G401 (cell line): ENCODE measurements around the gene STUM. TPM values are rescaled to one million over a fixed set of nuclear protein-coding genes. Genes with fewer than 3 reads are reported as not detected.

Experiments used
- DNase-seq: peaks from one replicate; pipeline ENCODE4 v3.0.0-alpha.2; 2015; ENCODE audit warnings: low spot score
- in situ Hi-C: cut with HindIII; loops from 2 replicates; pipeline ENCODE4 v1.10.0; 2016; ENCODE audit warnings: low sequenced_read_pairs, mixed read lengths
- total RNA-seq: library from RNA; depleted of rRNA; stranded (reverse); fragments of >200 nt; shearing (Covaris generic); gene quantifications from 2 replicates; pipeline ENCODE4 v1.2.3, GENCODE V29; 2014

STUM gene
- total RNA-seq, 1 experiment from 2014 or later: not detected

DNA sequence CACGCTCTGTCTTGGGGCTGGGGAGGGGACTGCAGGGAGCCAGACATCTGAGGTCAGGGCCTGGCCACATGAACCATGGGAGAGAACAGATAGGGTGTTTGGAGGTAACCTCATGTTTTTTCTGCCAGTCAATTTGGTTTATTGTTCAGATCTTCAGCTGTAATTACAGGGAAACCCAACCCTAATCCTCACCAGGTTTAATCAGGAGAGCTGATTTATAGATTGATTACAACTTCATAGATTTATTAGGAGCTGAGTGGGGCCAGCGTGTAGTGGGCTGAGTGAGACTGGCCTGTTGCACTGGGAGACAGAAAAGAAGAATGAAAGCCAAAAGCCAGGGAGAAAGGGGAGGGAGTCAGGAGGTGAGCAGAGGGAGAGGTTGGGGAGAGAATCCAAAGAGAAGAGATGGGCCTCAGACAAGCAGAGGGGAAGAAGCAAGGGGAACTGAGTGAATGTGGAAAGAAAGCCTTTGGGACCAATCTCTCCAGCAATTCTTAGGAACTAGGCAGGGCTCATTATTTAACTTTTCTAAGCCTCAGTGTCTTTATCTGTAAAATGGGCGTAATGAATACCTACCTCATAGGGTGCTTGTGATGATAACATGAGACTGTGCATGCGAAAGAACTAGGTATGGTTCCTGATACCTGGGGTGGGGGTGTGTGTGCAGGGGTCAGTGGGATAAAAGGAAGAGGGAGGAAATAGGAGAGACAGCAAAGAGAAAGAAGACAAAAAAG lies 17.0 kb upstream of the STUM start:
- in situ Hi-C loops: no loop called here

DNA sequence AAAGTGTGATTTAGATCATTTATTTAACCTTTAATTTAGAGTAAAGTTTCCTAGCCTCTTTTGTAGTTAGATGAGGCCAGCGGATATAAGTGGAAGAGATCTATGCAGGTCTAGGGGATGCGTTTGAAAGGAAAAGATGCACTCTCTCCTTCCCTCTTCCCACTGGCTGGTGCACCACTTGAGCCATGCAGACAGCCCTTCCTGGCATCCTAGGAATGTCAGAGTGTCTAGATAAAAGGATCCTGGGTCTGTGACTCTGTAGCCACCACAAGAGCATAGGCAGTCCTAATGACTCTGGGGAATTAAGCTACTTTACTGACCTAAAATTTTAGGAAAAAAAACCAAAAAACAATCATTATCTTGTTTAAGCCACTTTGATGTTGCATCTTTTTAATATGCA lies 16.0 kb upstream of the STUM start:
- in situ Hi-C loops: no loop called here
- DNase-seq: no peak

More for the DNA sequence above, 17.0 kb upstream of the STUM start:
- no peak for DNase-seq

DNA sequence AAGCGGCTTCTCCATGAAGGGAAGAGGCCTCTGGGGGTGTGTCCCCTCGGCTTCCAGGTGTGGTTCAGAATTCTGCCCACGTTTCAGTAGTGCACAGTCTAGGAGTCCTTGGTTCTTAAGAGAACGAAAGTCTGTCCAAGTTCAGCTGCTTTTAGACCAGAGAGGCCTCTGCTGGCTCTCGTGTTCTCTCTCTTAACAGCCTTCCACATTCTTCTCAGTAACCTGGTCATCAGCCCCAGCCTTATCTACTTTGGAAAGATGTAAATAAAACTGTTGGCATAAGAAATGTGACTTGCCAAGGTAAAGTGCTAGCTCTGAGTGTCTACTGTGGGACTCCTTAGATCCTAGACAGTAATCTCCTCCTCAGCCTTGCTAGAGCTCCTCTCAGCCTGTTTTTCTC lies 15.3 kb upstream of the STUM start:
- in situ Hi-C loops: no loop called here
- DNase-seq: no peak

DNA sequence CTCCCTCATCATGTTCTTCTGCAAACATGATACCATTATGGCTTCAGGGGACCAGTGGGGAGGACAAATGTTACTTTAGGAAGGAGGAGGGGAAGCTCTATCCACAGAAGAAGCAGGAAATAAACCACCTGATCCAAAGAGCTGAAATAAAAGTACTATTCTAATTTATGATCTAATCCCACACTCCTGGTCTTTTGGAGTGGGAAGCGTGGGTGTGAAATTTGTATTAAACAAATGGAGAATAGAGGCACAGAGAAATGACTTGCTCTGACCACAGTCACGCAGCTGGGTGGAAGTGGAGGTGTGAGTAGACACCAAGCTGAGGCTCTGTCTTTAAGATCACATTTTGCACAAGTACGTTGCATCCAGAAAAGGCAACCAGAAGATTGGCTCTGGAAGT lies 14.5 kb upstream of the STUM start:
- no peak for DNase-seq
- in situ Hi-C loops: no loop called here

DNA sequence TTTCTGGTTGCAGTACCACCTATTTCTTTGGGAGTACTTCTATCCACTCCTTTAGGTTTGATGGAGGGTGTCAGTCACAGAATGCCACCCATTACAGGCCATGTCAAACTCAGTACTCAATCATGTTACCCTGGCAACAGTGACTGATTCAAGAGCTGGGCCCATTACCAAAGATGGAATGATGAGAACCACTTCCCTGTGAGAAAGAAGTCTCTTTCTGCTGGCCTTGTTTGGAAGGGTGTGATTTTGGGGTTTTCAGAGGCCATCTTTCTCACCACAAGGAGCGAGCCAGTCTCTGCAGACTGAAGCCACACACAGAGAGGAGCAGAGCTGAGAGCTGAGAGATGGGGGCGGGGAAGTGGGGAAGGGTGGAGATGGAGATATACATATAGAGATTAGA lies 13.9 kb upstream of the STUM start:
- no peak for DNase-seq
- in situ Hi-C loops: no loop called here

DNA sequence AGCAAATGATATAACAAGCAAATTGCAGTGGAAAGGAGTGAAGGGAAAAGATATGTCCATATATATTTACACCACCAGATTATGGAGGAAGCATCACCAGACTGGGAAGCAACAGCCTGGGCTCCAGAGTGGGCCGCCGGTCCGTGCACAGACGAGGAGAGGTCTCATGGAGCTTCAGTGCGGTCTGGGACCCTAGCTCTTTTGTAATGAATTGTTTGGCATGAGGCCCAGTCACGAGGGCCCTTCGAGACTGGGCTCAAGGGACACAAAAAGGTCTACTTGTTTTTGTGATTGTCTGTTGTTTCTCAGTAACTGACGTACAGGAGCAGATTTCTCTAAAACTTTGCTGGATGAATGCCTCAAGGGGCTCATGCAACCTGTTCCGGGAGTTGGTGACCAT lies 12.9 kb upstream of the STUM start:
- in situ Hi-C loops: no loop called here
- no peak for DNase-seq

DNA sequence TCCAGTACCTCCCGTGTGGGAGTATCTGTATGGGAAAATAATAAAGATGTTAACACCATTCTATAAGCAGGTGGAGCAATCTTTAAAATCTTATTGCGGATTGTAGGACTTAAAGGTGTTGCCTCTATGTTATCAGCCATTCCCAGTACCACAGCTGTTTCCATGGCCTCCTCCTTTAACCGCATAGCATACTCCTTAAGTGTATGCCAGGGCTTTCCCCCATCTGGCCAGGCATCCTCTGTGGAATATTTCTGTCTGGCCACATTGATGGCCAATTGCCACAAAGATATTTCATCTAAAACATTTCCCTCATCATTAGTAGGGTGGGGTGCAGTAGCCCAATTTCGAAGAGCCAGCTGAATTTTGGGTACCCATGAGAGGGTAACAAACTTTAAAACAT lies 7.3 kb upstream of the STUM start:
- no peak for DNase-seq
- in situ Hi-C loops: loop anchor here (10.0 kb wide), 1 partner anchor 64 kb away; no protein-coding TSS in a partner anchor

DNA sequence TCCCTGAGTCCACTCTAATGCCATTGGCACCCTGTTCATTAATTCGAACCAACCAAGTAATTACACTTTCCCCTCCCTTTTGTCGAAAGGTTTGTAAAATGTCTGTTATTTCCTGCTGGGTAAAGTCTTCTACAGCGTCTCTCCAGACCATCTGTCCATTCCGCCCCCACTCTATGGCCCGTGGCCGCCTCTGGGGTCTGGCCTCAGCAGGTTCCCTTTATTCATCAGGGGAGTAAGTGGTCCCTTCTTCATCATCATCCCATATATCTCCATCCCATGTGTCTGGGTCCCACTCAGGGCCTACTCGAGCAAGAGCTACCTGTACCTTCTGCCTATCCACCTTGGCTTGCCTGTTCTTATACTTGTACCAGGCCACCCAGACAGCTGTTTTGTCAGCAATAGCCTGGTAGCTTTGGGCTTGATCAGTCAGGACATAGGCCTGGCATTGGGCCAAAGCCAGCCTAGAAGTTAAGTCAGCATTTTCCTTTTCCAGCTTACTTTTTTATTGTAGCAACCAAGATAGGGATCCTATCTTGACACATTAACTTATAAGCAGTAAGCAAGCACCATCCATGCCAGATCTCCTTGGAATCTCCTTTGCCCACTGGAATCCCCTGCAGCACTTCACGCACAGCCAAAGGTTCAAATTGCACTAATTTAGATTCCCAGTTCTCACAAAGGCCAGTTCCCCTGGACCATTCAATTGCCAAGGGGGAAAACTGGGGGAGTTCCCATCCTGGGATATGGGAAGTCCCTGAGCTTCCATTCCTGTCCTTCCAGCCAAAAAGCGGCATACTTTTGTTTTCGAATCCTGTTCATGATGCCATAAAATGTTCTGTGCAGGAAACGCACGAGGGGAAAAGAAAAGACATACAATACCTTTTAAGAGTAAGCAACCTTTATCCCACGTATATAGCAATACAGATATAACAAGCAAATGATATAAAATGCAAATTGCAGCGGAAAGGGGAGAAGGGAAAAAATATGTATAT lies 6.6 kb upstream of the STUM start:
- in situ Hi-C loops: loop anchor here (10.0 kb wide), 1 partner anchor 63 kb away; no protein-coding TSS in a partner anchor
- DNase-seq: no peak

DNA sequence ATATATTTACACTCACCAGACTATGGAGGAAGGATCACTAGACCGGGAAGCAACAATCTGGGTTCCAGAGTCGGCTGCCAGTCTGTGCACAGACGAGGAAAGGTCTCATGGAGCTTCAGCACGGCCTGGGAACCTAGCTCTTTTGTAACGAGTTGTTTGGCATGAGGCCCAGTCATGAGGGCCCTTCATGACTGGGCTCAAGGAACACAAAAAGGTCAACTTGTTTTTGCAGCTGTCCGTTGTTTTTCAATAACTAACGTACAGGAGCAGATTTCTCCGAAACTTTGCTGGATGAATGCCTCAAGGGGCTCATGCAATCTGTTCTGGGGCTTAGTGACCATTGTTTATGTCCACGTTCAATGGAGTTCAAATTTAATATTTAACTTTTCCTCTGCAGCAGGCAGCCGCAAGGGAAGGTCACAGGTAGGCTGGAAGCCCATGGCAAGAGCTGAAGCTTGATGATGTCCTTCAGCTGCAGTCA lies 5.9 kb upstream of the STUM start:
- DNase-seq: no peak
- in situ Hi-C loops: loop anchor here (10.0 kb wide), 1 partner anchor 62 kb away; no protein-coding TSS in a partner anchor

DNA sequence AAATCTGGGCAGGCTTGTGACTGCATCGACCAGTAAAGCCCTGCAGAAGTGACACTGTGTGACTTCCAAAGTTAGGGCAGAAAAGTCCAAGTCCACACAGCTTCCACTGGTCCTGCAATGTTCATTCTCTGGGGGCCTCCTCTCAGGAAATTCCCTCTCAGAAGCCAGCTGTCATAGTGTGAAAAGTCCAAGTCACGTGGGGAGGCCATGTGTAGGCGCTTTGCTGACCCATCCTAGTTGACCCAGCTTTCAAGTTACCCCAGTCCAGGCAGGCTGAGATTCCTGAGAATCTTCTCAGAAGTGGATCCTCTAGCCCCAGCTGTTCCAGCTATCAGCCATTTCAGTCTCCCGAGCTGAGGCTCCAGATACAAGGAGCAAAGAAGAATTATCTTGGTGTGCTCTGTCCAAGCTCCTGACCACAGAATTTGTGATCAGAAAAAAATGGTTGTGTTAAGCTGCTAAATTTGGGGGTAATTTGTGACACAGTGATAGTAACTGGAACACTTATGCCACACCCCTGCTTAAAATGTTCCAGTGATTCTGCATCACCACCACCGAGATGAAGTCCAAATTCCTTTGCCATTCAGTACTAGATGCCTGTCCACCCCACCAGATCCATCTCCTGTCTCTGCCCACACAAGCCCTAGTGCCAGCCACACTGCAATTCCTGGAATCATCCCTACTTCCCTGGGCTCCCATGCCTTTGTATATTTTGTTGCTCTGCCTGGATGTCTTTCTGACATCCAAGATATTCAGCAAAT lies 2.5 kb upstream of the STUM start:
- no peak for DNase-seq
- in situ Hi-C loops: loop anchor here (10.0 kb wide), 1 partner anchor 59 kb away; no protein-coding TSS in a partner anchor

DNA sequence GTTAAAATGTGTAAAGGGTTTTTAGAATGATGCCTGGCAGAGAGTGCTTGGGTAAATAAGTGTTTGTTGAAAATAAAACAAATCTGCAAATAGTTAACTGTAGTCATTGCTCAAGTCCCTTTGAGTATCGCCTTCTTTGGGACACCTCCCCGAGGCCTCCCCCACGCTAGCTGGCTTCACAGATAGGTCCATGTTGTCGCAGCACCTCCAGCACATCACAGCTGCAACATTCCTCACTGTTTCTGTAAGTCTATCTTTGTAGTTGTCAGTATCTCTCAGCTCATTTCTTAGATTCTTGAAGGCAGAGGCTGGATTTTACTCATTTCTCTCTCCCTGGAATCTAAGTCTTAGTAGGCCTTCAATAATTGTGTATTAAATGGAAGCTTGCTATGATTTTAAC lies 1.6 kb upstream of the STUM start:
- in situ Hi-C loops: loop anchor here (10.0 kb wide), 1 partner anchor 58 kb away; no protein-coding TSS in a partner anchor
- no peak for DNase-seq

DNA sequence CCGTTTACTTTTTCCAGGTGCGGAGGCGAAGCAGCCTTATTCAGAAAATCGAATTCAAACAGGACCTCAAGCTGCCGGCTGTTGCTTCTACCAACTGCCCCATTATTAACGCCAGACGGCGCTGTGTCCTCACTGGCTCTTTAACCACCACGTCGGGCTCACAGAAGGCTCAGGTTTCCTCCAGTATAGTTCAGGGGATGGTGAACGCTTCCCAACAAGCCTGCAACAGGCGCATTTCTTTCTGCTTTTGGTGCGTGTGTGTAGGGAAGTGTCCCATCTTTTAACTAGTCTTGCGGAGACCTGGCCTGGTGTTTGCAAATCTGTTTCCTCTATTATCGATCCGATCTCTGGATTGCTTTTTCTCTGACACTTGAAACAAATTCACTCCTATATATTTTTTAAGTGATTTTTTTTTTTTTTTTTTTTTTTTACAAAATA lies 791 bp upstream of the STUM start:
- in situ Hi-C loops: loop anchor here (10.0 kb wide), 1 partner anchor 57 kb away; no protein-coding TSS in a partner anchor
- DNase-seq: peak; percentile 93

DNA sequence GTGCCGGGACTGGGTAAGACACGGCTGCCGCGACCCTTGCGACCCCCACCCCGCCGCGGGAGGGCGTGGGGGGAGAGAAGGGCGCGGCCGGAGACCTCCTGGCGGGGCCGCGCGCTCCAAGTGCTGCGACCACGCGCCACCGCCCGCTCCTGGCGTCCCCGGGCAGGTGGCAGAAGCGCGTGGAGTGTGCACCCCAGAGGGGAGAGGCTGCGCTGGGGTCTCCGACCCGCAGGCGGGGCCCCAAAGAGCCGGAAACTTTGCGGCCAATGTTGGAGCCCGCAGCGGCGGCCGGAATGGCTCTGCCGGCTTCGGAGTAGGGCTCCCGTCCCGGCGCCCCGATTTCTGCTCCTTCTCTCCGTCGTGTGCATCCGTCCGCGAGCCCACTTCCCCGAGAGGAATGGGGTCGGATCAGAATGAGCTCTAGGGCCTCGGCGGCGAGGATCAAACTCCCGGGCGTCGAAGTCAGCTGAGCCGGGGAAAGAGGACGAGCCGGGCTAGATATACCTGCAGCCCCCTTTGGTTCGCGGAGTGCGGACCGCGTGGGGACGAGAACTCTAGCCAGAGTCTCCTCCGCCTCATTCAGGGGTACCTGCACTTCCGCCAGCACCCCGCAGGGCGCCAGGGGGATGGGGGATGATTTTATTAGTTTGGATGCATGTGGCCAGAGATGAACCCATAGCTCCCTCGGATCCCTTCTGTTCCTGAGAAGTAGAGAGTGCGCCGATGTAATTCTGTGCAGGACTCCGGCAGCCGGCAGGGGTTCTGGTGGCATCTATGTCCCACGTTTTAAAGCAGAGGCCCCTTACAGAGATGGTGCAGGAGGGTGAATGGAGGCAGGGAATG lies 751 bp downstream of the STUM start:
- peak; percentile 23 for DNase-seq
- in situ Hi-C loops: loop anchor here (10.0 kb wide), 1 partner anchor 55 kb away; no protein-coding TSS in a partner anchor

DNA sequence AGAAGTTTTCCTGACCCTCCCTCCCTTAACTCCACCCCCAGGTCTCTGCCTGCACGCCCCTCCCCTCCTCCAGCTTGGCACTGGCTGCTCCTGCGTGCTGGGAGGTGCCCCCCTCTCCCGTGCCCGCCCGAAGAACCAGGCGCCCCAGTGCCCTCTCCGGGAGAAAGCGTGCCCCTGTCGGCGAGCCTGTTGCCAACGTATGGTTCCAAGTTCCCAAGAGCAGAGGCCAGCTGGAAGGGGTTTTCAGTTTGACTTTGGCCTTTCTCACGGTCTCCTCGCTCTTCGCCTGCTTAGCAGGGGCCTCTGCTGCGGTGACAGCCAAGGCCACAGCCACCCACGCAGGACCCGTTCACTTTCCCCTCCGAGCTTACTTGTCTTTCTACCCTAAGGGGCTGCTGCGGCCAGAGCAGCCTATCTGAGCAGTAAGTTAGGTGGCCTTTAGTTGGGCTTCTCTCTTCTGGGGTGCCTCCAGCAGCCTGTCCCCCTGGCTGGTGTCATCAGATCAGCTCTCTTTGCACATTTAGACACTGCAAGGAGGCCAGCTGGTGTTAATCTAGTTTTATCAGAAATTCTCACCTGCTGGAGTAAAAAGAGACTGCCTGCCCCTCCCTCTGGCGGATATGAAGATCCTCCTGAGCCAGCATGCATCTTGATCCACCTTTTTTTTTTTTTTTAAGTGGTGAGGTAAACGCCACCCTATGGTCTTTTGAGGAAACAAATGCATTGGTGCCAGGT lies 1.5 kb downstream of the STUM start:
- in situ Hi-C loops: loop anchor here (10.0 kb wide), 1 partner anchor 55 kb away; no protein-coding TSS in a partner anchor
- DNase-seq: peak; percentile 46

DNA sequence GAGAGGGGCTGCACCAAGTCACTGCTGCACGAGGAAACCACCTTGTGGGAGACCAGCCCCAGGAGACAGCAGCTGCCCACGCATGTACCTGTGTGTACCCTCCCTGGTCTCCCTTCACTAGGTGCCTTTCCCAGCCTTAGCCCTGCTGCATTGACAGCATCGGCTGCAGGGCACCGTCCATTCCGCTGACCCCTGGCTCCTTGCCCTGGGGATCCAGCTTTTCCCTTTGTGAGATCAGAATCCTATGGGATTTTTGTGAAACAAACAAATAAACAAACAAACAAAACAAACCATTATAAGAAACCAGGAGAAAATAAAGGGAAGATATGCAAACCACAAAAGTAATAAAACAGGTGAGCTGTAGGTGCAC lies 2.1 kb downstream of the STUM start:
- in situ Hi-C loops: no loop called here
- no peak for DNase-seq

DNA sequence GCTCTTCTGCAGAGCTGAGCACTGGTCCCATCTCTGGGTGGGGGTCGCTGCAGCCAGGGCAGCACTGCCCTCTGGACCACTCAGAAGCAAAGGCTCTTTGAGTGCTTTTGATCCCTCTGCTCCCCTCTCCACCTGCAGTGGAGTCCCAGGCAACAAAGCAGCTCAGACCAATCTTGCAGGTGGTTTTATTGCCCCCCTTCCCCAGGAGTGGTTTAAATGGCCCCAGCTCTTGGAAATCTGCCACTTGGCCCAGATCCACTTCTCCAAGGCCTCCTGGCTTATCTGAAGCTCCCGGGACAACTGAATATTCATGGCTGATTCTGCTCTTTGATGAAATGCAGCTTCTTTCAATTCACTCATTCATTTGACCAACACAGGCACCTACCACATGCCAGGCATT lies 2.7 kb downstream of the STUM start:
- peak; percentile 8 for DNase-seq

DNA sequence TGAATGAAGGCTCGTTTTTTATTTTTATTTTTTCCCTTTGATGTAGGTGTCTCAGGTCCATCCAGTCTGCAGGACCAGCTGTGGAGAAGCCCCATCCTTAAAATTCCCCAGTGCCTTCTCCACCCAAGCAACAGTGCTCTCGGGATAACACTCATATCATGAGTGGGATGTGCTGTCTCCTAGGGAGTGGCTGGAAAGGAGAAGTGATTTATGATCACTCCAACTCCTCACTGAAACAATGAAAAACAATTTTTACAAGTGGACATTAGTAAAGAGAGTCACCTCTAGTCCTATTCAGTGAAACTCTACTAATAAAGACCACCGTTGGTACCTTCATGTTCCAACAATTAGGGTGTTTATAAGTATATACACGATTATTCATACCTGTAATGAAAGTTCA lies 3.5 kb downstream of the STUM start:
- DNase-seq: no peak
- in situ Hi-C loops: no loop called here

More for the DNA sequence above, 2.7 kb downstream of the STUM start:
- in situ Hi-C loops: no loop called here
